Loucy (cell line): ENCODE measurements around the gene ATP6V0A4.

Experiments
- H2AFZ ChIP-seq: fragments of 200-600 bp; sonication (generic); 2 replicates; pipeline ENCODE4 v1.6.0; 2016; ENCODE audit warnings: antibody characterized with exemption, mild to moderate bottlenecking, low read length, moderate library complexity
- H3F3A ChIP-seq: fragments of 200-600 bp; 2 replicates; pipeline ENCODE4 v1.6.0; 2016; ENCODE audit warnings: antibody characterized with exemption, low read depth, mild to moderate bottlenecking
- H3K27me3 ChIP-seq: fragments of 200-600 bp; sonication (generic); 2 replicates; pipeline ENCODE4 v1.6.1; 2014; ENCODE audit warnings: low read length, mild to moderate bottlenecking; ENCODE audit not compliant: insufficient read depth, poor library complexity, severe bottlenecking
- H3K36me3 ChIP-seq: fragments of 200-600 bp; sonication (generic); 2 replicates; pipeline ENCODE4 v1.6.1; 2016; ENCODE audit warnings: low read length; ENCODE audit not compliant: insufficient read depth
- H3K4me1 ChIP-seq: fragments of 200-600 bp; sonication (generic); 2 replicates; pipeline ENCODE4 v1.5.1; 2014; ENCODE audit warnings: low read length, mild to moderate bottlenecking; ENCODE audit not compliant: insufficient read depth, poor library complexity, severe bottlenecking
- H3K4me2 ChIP-seq: fragments of 200-600 bp; sonication (generic); 2 replicates; pipeline ENCODE4 v1.6.0; 2014; ENCODE audit warnings: antibody characterized with exemption, low read length, low read depth, mild to moderate bottlenecking; ENCODE audit not compliant: poor library complexity, severe bottlenecking
- H3K4me3 ChIP-seq: fragments of 200-600 bp; sonication (generic); 2 replicates; pipeline ENCODE4 v1.5.1; 2014; ENCODE audit warnings: low read length, mild to moderate bottlenecking, mixed read lengths; ENCODE audit not compliant: poor library complexity, severe bottlenecking
- H3K79me2 ChIP-seq: fragments of 200-600 bp; sonication (generic); 2 replicates; pipeline ENCODE4 v1.6.1; 2014; ENCODE audit warnings: low read length; ENCODE audit not compliant: insufficient read depth
- H3K9ac ChIP-seq: fragments of 200-600 bp; sonication (generic); 2 replicates; pipeline ENCODE4 v1.6.0; 2014; ENCODE audit warnings: mild to moderate bottlenecking, low read depth, low read length, moderate library complexity; ENCODE audit not compliant: poor library complexity, severe bottlenecking
- H3K9me2 ChIP-seq: fragments of 200-600 bp; sonication (generic); replicated peaks from 2 replicates; pipeline ENCODE4 v1.6.1; 2016; ENCODE audit warnings: low read depth, low read length, mixed read lengths
- H3K9me3 ChIP-seq: fragments of 200-600 bp; sonication (generic); 2 replicates; pipeline ENCODE4 v1.6.1; 2014; ENCODE audit warnings: mild to moderate bottlenecking, antibody characterized with exemption, low read length, low read depth; ENCODE audit not compliant: insufficient read depth
- H4K20me1 ChIP-seq: fragments of 200-600 bp; sonication (generic); 2 replicates; pipeline ENCODE4 v1.6.0; 2014; ENCODE audit warnings: antibody characterized with exemption, low read length, mild to moderate bottlenecking; ENCODE audit not compliant: insufficient read depth, poor library complexity, severe bottlenecking
- EZH2phosphoT487 ChIP-seq: fragments of 200-600 bp; IDR thresholded peaks from 2 replicates; pipeline ENCODE4 v1.6.1; 2018; ENCODE audit warnings: antibody characterized with exemption, mild to moderate bottlenecking, moderate library complexity, borderline replicate concordance
- TF ChIP-seq, protein P1 (sequence below): fragments of 200-600 bp; sonication (generic); conservative IDR thresholded peaks from 2 replicates; pipeline ENCODE4 v1.5.1; 2014; ENCODE audit warnings: mild to moderate bottlenecking, antibody characterized with exemption, low read length

Gene ATP6V0A4

DNA sequence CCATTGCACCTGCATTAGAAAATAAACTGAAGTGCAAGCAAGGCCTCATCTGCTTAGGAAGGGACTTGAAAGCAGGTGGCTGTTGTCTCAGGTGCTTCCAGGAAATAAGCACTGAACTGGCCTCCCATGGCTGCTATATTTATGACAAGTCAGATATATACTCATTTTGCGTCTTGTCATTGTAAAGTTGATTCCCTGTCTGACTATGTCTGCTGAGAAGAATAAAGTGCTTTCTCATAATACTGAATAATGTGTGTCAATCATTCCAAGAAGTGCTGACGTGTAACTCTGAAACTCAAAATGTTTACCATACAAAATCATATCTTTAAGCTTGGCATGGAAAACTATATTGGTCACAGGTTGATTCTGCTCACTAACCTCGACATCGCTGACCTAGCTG lies 51.9 kb downstream of the ATP6V0A4 start:
- Histone ChIP-seq H3K36me3 (no peaks in the 10 kb centered on the region), H3K9me3 (no peaks in the 10 kb centered on the region), H2AFZ (no peak overlapping the region), H3K4me1 (peaks cover 30% of the 10 kb centered on the region), H3K9me2 (no peaks in the 10 kb centered on the region), H3K4me2 (no peak overlapping the region), H3K79me2 (no peaks in the 10 kb centered on the region), H3K9ac (no peak overlapping the region), H3K27me3 (no peaks in the 10 kb centered on the region), H3K4me3 (no peak overlapping the region), H4K20me1 (no peaks in the 10 kb centered on the region), H3F3A (no peaks in the 10 kb centered on the region)
- TF ChIP-seq EZH2phosphoT487, result no peak
- TF ChIP-seq, protein P1, sequence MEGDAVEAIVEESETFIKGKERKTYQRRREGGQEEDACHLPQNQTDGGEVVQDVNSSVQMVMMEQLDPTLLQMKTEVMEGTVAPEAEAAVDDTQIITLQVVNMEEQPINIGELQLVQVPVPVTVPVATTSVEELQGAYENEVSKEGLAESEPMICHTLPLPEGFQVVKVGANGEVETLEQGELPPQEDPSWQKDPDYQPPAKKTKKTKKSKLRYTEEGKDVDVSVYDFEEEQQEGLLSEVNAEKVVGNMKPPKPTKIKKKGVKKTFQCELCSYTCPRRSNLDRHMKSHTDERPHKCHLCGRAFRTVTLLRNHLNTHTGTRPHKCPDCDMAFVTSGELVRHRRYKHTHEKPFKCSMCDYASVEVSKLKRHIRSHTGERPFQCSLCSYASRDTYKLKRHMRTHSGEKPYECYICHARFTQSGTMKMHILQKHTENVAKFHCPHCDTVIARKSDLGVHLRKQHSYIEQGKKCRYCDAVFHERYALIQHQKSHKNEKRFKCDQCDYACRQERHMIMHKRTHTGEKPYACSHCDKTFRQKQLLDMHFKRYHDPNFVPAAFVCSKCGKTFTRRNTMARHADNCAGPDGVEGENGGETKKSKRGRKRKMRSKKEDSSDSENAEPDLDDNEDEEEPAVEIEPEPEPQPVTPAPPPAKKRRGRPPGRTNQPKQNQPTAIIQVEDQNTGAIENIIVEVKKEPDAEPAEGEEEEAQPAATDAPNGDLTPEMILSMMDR, result no peak

DNA sequence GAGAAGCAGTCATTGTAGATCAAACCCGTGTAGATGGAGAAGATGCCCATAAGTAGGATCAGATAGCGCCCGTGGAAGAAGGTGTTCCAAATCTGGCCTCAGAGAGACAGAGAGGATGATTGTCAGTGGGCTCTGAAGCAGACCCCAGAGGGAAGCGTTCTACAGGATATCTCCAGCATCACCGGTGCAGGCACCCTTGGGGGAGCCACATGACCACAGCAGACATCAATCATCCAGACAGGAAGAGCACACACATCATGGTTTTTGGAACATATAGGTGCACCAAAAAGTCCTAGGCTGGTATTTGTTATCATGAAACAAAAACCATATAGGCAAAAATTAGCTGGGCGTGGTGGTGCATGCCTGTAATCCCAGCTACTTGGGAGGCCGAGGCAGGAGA lies 52.8 kb downstream of the ATP6V0A4 start:
- Histone ChIP-seq H3K4me1 (peaks cover 22% of the 10 kb centered on the region), H3K9ac (no peak overlapping the region), H3K27me3 (no peaks in the 10 kb centered on the region), H3K4me3 (no peak overlapping the region), H3K9me2 (no peaks in the 10 kb centered on the region), H3K9me3 (no peaks in the 10 kb centered on the region), H3F3A (no peaks in the 10 kb centered on the region), H4K20me1 (no peaks in the 10 kb centered on the region), H3K4me2 (no peak overlapping the region), H3K79me2 (no peaks in the 10 kb centered on the region), H3K36me3 (no peaks in the 10 kb centered on the region), H2AFZ (no peak overlapping the region)
- TF ChIP-seq, protein P1, result no peak; the same call in 1 of the 2 replicates
- TF ChIP-seq EZH2phosphoT487, result no peak

DNA sequence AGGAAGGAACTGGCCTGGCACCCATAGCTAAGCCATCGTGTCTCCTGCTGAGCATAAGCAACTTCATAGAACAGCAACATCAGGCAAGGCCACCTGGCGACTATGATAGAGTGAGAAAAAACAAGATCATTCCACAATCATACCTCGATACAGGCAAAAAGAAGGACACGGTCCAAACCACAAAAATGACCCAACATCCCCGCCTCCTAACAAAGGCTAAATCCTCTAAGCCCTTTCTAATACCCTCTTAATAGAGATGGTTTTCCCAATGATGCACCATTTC lies 56.6 kb downstream of the ATP6V0A4 start:
- TF ChIP-seq, protein P1, result no peak
- TF ChIP-seq EZH2phosphoT487, result no peak
- H2AFZ ChIP-seq, result no peak overlapping the region
- H3K79me2 ChIP-seq, result no peaks in the 10 kb centered on the region
- H3K4me2 ChIP-seq, result no peak overlapping the region
- H3K9ac ChIP-seq, result no peak overlapping the region
- no peaks in the 10 kb centered on the region for H3K36me3 ChIP-seq
- no peaks in the 10 kb centered on the region for H3K9me2 ChIP-seq
- H3K4me3 ChIP-seq, result no peak overlapping the region
- no peaks in the 10 kb centered on the region for H3F3A ChIP-seq
- peaks cover 5% of the 10 kb centered on the region for H3K4me1 ChIP-seq
- H3K9me3 ChIP-seq, result no peaks in the 10 kb centered on the region
- no peaks in the 10 kb centered on the region for H4K20me1 ChIP-seq
- no peaks in the 10 kb centered on the region for H3K27me3 ChIP-seq
